HepG2 (cell line): ENCODE results near the gene SDC4. TPM values are rescaled to one million over a fixed set of nuclear protein-coding genes. Genes with fewer than 3 reads are reported as not detected.
A peak's percentile ranks its signal among the peaks of the same experiment; 100 is the strongest.

ENCODE experiments used
- CAMTA2 ChIP-seq: sonication (generic); formaldehyde crosslinking; IDR thresholded peaks from 2 replicates; pipeline ENCODE4 v1.4.0; 2020; ENCODE audit warnings: mild to moderate bottlenecking, missing genetic modification reagents, borderline replicate concordance
- CC2D1A ChIP-seq: sonication (generic); formaldehyde crosslinking; IDR thresholded peaks from 2 replicates; pipeline ENCODE4 v1.8.1; 2023; ENCODE audit warnings: mild to moderate bottlenecking, missing genetic modification reagents
- ELF1 ChIP-seq: sonication (generic); formaldehyde crosslinking; IDR thresholded peaks from 2 replicates; pipeline ENCODE4 v1.4.0; 2020; ENCODE audit warnings: missing genetic modification reagents
- JDP2 ChIP-seq: sonication (generic); formaldehyde crosslinking; IDR thresholded peaks from 2 replicates; pipeline ENCODE4 v1.8.1; 2022; ENCODE audit warnings: missing genetic modification reagents, borderline replicate concordance
- LBX2 ChIP-seq: sonication (generic); formaldehyde crosslinking; IDR thresholded peaks from 2 replicates; pipeline ENCODE4 v1.5.0; 2020; ENCODE audit warnings: missing genetic modification reagents, mild to moderate bottlenecking, borderline replicate concordance
- NFE2 ChIP-seq: sonication (generic); formaldehyde crosslinking; IDR thresholded peaks from 2 replicates; pipeline ENCODE4 v1.4.0; 2020; ENCODE audit warnings: missing genetic modification reagents
- NFKB2 ChIP-seq: sonication (generic); formaldehyde crosslinking; IDR thresholded peaks from 2 replicates; pipeline ENCODE4 v1.4.0; 2020; ENCODE audit warnings: missing genetic modification reagents, borderline replicate concordance
- NPAS2 ChIP-seq: sonication (generic); formaldehyde crosslinking; IDR thresholded peaks from 2 replicates; pipeline ENCODE4 v1.8.0; 2022; ENCODE audit warnings: mild to moderate bottlenecking, missing genetic modification reagents, borderline replicate concordance
- NR0B2 ChIP-seq: sonication (generic); formaldehyde crosslinking; IDR thresholded peaks from 2 replicates; pipeline ENCODE4 v1.4.0; 2020; ENCODE audit warnings: mild to moderate bottlenecking, missing genetic modification reagents
- PATZ1 ChIP-seq: sonication (generic); formaldehyde crosslinking; IDR thresholded peaks from 2 replicates; pipeline ENCODE4 v1.4.0; 2020; ENCODE audit warnings: missing genetic modification reagents
- REPIN1 ChIP-seq: sonication (generic); formaldehyde crosslinking; IDR thresholded peaks from 2 replicates; pipeline ENCODE4 v1.8.0; 2022; ENCODE audit warnings: missing genetic modification reagents, low read depth, mild to moderate bottlenecking, borderline replicate concordance
- SPEN ChIP-seq: sonication (generic); formaldehyde crosslinking; IDR thresholded peaks from 2 replicates; pipeline ENCODE4 v1.5.1; 2020; ENCODE audit warnings: low read depth, mild to moderate bottlenecking, missing genetic modification reagents
- STAG1 ChIP-seq: sonication (generic); formaldehyde crosslinking; IDR thresholded peaks from 2 replicates; pipeline ENCODE4 v1.4.0; 2020; ENCODE audit warnings: missing genetic modification reagents
- THAP11 ChIP-seq: IDR thresholded peaks from 2 replicates; pipeline ENCODE4 v1.6.1; 2016; ENCODE audit warnings: missing biosample characterization, missing genetic modification reagents
- TSC22D2 ChIP-seq: sonication (generic); formaldehyde crosslinking; IDR thresholded peaks from 2 replicates; pipeline ENCODE4 v1.5.1; 2020; ENCODE audit warnings: missing genetic modification reagents, mild to moderate bottlenecking, borderline replicate concordance
- YEATS2 ChIP-seq: sonication (generic); formaldehyde crosslinking; IDR thresholded peaks from 2 replicates; pipeline ENCODE4 v1.4.0; 2020; ENCODE audit warnings: missing genetic modification reagents, borderline replicate concordance
- ZNF263 ChIP-seq: sonication (generic); formaldehyde crosslinking; IDR thresholded peaks from 2 replicates; pipeline ENCODE4 v1.4.0; 2020; ENCODE audit warnings: missing genetic modification reagents
- ZNF572 ChIP-seq: sonication (generic); formaldehyde crosslinking; IDR thresholded peaks from 2 replicates; pipeline ENCODE4 v1.5.1; 2020; ENCODE audit warnings: mild to moderate bottlenecking, missing genetic modification reagents
- ZNF616 ChIP-seq: sonication (generic); formaldehyde crosslinking; IDR thresholded peaks from 2 replicates; pipeline ENCODE4 v1.5.0; 2020; ENCODE audit warnings: low read depth, mild to moderate bottlenecking, missing genetic modification reagents
- ZNF629 ChIP-seq: sonication (generic); formaldehyde crosslinking; conservative IDR thresholded peaks from 2 replicates; pipeline ENCODE4 v1.5.0; 2020; ENCODE audit warnings: missing genetic modification reagents
- ZNF703 ChIP-seq: sonication (generic); formaldehyde crosslinking; IDR thresholded peaks from 2 replicates; pipeline ENCODE4 v1.5.1; 2020; ENCODE audit warnings: missing genetic modification reagents, mild to moderate bottlenecking, moderate library complexity, borderline replicate concordance
- ZNF772 ChIP-seq: sonication (generic); formaldehyde crosslinking; IDR thresholded peaks from 2 replicates; pipeline ENCODE4 v1.5.0; 2020; ENCODE audit warnings: mild to moderate bottlenecking, missing genetic modification reagents
- ZNF780A ChIP-seq: sonication (generic); formaldehyde crosslinking; IDR thresholded peaks from 2 replicates; pipeline ENCODE4 v1.8.0; 2022; ENCODE audit warnings: mild to moderate bottlenecking, missing genetic modification reagents, moderate library complexity
- ZNF782 ChIP-seq: sonication (generic); formaldehyde crosslinking; IDR thresholded peaks from 2 replicates; pipeline ENCODE4 v1.4.0; 2020; ENCODE audit warnings: missing genetic modification reagents, mild to moderate bottlenecking, borderline replicate concordance
- polyA plus RNA-seq, 8 experiments: library from polyadenylated mRNA; depleted of rRNA in 3 of 8; stranded (reverse) in 7 of 8; unstranded in 1 of 8; fragments of >200 nt; fragmentation: Illumina TruSeq in 4 of 8; extraction: Trizol in 4 of 8; gene quantifications; 2 replicates each; pipeline versions ENCODE4 v1.2.1 to v1.2.3, GENCODE V29; 2011 to 2016; ENCODE audit warnings: low read depth in 4 of 8, missing spikeins in 1 of 8, mixed read lengths in 1 of 8; ENCODE audit not compliant: insufficient read depth in 1 of 8
- total RNA-seq, 5 experiments: library from RNA; depleted of rRNA; stranded (reverse); fragments of >200 nt; fragmentation: Illumina TruSeq; extraction: Trizol; gene quantifications; 2 replicates each; pipeline ENCODE4 v1.2.3, GENCODE V29; 2016; ENCODE audit warnings: low read depth in 1 of 5

SDC4 gene
- total and polyA plus RNA-seq, 2 of the 13 experiments (the other 11 are each of a cell fraction or from before 2014, with no cell fraction given), result 49.0 to 65.1 TPM

- TF ChIP-seq ELF1 (CRISPR knock-in tag) (no peak), CC2D1A (CRISPR knock-in tag) (no peak), ZNF703 (CRISPR knock-in tag) (no peak), NPAS2 (CRISPR knock-in tag) (no peak), YEATS2 (CRISPR knock-in tag) (no peak), NFE2 (CRISPR knock-in tag) (no peak), LBX2 (CRISPR knock-in tag) (no peak), ZNF780A (CRISPR knock-in tag) (no peak), NFKB2 (CRISPR knock-in tag) (peak; percentile 41; the same call in 1 of the 2 replicates), CAMTA2 (CRISPR knock-in tag) (peak; percentile 71; the same call in 1 of the 2 replicates), TSC22D2 (no peak), ZNF572 (CRISPR knock-in tag) (no peak), REPIN1 (CRISPR knock-in tag) (peak; percentile 67; the same call in 1 of the 2 replicates), ZNF772 (no peak), ZNF616 (CRISPR knock-in tag) (no peak), ZNF782 (0 out of 2 replicates have a peak, but pooled peaks have one; percentile 23), THAP11 (peak; percentile 26; the same call in 1 of the 2 replicates), NR0B2 (CRISPR knock-in tag) (0 out of 2 replicates have a peak, but pooled peaks have one; percentile 9), ZNF629 (no peak), STAG1 (CRISPR knock-in tag) (peak; percentile 69), JDP2 (CRISPR knock-in tag) (no peak), PATZ1 (peak; percentile 47; the same call in 1 of the 2 replicates), ZNF263 (CRISPR knock-in tag) (peak; percentile 99), SPEN (CRISPR knock-in tag) (no peak)
Observed at GRCh38 chr20:45311589-45312211, 36.5 kb downstream of the SDC4 start (continued).
